Parathyroid adenoma (tissue), 2 donors: ENCODE data around the gene AOX1.
A peak's percentile ranks its signal among the peaks of the same experiment; 100 is the strongest.

Experiments
- H2AFZ ChIP-seq: fragments of 300-600 bp; sonication (generic); one replicate; pipeline ENCODE4 v1.7.0; 2017; ENCODE audit warnings: antibody characterized with exemption, mild to moderate bottlenecking
- H3K27ac ChIP-seq: fragments of 300-600 bp; sonication (generic); one replicate; pipeline ENCODE4 v1.7.0; 2017
- H3K27me3 ChIP-seq: fragments of 300-600 bp; sonication (generic); one replicate; pipeline ENCODE4 v1.7.0; 2017; ENCODE audit warnings: low read length; ENCODE audit not compliant: control insufficient read depth, insufficient read depth
- H3K36me3 ChIP-seq: fragments of 300-600 bp; sonication (generic); one replicate; pipeline ENCODE4 v1.7.0; 2017; ENCODE audit warnings: low read length; ENCODE audit not compliant: control insufficient read depth, insufficient read depth
- H3K4me1 ChIP-seq: fragments of 300-600 bp; sonication (generic); one replicate; pipeline ENCODE4 v1.7.0; 2017; ENCODE audit warnings: control low read depth
- H3K4me2 ChIP-seq: fragments of 300-600 bp; sonication (generic); one replicate; pipeline ENCODE4 v1.7.0; 2017; ENCODE audit warnings: low read length
- H3K4me3 ChIP-seq: fragments of 300-600 bp; sonication (generic); one replicate; pipeline ENCODE4 v1.7.0; 2017; ENCODE audit warnings: low read depth, low read length
- H3K79me2 ChIP-seq: fragments of 300-600 bp; sonication (generic); one replicate; pipeline ENCODE4 v1.7.0; 2017; ENCODE audit warnings: control low read depth
- H3K9ac ChIP-seq: fragments of 300-600 bp; sonication (generic); one replicate; pipeline ENCODE4 v1.7.0; 2017; ENCODE audit warnings: mild to moderate bottlenecking
- H3K9me3 ChIP-seq: fragments of 300-600 bp; sonication (generic); one replicate; pipeline ENCODE4 v1.7.0; 2017; ENCODE audit warnings: low read length; ENCODE audit not compliant: control insufficient read depth
- TF ChIP-seq, protein P1 (sequence below): fragments of 300-600 bp; sonication (generic); IDR thresholded peaks from one replicate; pipeline ENCODE4 v1.7.0; 2017; ENCODE audit warnings: antibody characterized with exemption, mild to moderate bottlenecking
- donor health status: primary hyperparathyroidism.

Gene AOX1

DNA sequence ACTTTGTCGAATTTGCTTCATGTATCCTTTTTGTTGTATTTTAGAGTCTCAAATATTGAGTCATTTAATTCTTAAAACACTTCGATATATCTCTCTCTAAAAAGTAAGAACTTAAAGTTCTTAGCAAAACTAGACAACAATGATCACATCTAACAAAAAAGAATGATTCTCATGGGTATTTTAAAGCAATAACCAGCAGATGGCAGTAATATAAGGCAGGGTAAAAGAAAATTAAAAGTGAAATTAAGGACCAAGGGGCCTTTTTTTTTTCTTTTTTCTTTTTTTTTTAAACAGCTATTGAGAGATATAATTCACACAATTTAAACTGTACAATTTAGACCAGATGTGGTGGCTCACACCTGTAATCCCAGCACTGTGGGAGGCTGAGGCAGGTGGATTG lies 9.9 kb upstream of the AOX1 start:
- no peaks in the 10 kb centered on the region for H3K4me1 ChIP-seq
- H3K27ac ChIP-seq: no peak overlapping the region
- no peaks in the 10 kb centered on the region for H3K79me2 ChIP-seq
- H3K9ac ChIP-seq: no peak overlapping the region
- H3K4me2 ChIP-seq: no peak overlapping the region
- H3K36me3 ChIP-seq: no peaks in the 10 kb centered on the region
- TF ChIP-seq, protein P1, sequence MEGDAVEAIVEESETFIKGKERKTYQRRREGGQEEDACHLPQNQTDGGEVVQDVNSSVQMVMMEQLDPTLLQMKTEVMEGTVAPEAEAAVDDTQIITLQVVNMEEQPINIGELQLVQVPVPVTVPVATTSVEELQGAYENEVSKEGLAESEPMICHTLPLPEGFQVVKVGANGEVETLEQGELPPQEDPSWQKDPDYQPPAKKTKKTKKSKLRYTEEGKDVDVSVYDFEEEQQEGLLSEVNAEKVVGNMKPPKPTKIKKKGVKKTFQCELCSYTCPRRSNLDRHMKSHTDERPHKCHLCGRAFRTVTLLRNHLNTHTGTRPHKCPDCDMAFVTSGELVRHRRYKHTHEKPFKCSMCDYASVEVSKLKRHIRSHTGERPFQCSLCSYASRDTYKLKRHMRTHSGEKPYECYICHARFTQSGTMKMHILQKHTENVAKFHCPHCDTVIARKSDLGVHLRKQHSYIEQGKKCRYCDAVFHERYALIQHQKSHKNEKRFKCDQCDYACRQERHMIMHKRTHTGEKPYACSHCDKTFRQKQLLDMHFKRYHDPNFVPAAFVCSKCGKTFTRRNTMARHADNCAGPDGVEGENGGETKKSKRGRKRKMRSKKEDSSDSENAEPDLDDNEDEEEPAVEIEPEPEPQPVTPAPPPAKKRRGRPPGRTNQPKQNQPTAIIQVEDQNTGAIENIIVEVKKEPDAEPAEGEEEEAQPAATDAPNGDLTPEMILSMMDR: peak; percentile 49
- H3K4me3 ChIP-seq: no peak overlapping the region
- H3K27me3 ChIP-seq: no peaks in the 10 kb centered on the region
- H2AFZ ChIP-seq: no peak overlapping the region
- H3K9me3 ChIP-seq: no peaks in the 10 kb centered on the region

DNA sequence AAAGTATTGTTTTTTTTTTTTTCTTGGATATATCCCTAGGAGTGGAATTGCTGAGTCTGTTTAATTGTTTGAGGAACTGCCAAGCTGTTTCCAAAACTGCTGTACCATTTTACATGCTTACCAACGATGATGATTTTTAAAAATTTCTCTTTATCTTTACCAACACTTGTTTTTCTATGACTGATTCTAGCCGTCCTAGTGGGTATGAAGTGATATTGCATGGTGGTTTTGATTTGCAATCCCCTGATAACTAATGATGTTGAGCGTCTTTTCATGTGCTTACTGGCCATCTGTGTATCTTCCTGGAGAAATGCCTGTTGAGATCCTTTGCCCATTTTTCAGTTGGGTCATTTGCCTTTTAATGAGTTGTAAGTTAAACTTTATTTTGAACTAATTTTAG lies 8.8 kb upstream of the AOX1 start:
- Histone ChIP-seq H3K9ac (no peak overlapping the region), H2AFZ (no peak overlapping the region), H3K79me2 (no peaks in the 10 kb centered on the region), H3K27ac (no peak overlapping the region), H3K36me3 (no peaks in the 10 kb centered on the region), H3K4me2 (no peak overlapping the region), H3K4me3 (no peak overlapping the region), H3K27me3 (no peaks in the 10 kb centered on the region), H3K4me1 (no peaks in the 10 kb centered on the region), H3K9me3 (no peaks in the 10 kb centered on the region)
- TF ChIP-seq, protein P1: no peak

DNA sequence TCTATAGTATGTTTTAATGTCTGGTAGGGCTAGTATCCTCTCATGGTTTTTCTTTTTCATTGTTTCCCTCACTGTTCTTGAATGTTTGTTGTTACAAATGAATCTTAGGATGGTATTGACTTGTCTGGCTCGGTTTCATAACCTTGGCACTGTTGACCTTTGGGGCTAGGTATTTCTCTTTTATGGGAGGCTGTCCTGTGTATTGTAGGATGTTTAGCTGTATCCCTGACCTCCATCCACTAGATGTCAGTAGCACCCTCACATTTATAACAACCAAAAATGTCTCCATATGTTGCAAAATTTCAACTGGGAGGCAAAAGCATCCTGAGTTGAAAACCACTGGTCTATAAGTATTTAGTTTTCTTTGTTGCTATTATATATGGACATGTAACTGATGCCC lies 7.0 kb upstream of the AOX1 start:
- Histone ChIP-seq H3K9ac (no peak overlapping the region), H3K79me2 (no peaks in the 10 kb centered on the region), H3K36me3 (no peaks in the 10 kb centered on the region), H3K9me3 (no peaks in the 10 kb centered on the region), H3K4me2 (no peak overlapping the region), H2AFZ (no peak overlapping the region), H3K27ac (no peak overlapping the region), H3K4me3 (no peak overlapping the region), H3K27me3 (no peaks in the 10 kb centered on the region), H3K4me1 (no peaks in the 10 kb centered on the region)
- TF ChIP-seq, protein P1: peak; percentile 54

DNA sequence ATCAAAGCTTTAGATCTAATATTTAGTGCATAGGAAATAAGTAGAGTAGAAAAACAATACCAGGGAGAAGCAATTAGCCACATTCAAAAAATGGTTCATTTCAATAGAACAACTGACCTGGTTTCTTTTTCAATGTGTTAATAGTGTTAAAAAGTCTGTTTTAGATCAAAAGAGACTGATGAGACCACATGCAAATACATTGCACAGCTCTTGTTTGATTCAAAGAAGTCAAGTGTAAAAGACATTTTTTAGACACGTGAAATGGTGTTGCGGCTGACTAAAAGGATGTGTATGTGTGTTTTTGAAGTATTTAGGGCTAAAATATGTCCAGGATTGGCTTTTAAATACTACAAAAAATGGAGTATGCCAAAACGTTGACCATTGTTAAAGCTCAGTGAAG lies 1.2 kb upstream of the AOX1 start:
- no peaks in the 10 kb centered on the region for H3K79me2 ChIP-seq

DNA sequence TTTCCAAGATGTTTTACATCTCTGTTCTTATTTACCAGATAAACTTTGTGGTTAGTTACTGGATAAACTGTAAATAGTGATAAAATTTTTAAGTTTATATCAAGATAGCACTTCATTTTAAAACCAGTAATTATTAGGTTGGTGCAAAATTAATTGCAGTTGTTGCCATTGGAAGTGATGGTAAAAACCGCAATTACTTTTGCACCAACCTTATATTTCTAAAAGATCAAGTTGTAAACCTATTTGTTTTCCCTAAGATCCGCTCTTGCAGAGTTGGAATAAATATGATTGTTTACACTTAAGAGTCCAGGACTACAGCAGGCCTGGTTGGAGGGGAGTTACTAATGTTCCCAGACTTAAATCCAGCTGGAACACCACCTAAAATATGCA lies 479 bp upstream of the AOX1 start:
- no peaks in the 10 kb centered on the region for H3K4me1 ChIP-seq
- H3K27ac ChIP-seq: peak overlapping the region; percentile 13
- H3K4me2 ChIP-seq: peak overlapping the region; percentile 66
- H3K79me2 ChIP-seq: no peaks in the 10 kb centered on the region
- peak overlapping the region; percentile 91 for H2AFZ ChIP-seq
- no peaks in the 10 kb centered on the region for H3K9me3 ChIP-seq
- no peaks in the 10 kb centered on the region for H3K36me3 ChIP-seq
- peak overlapping the region; percentile 43 for H3K4me3 ChIP-seq
- H3K27me3 ChIP-seq: no peaks in the 10 kb centered on the region
- H3K9ac ChIP-seq: no peak overlapping the region
- TF ChIP-seq, protein P1: no peak

More for the DNA sequence above, 1.2 kb upstream of the AOX1 start:
- no peaks in the 10 kb centered on the region for H3K4me1 ChIP-seq
- TF ChIP-seq, protein P1: no peak
- H3K27ac ChIP-seq: no peak overlapping the region
- no peak overlapping the region for H2AFZ ChIP-seq
- no peaks in the 10 kb centered on the region for H3K9me3 ChIP-seq
- no peak overlapping the region for H3K9ac ChIP-seq
- H3K27me3 ChIP-seq: no peaks in the 10 kb centered on the region
- H3K4me2 ChIP-seq: no peak overlapping the region
- H3K4me3 ChIP-seq: no peak overlapping the region
- H3K36me3 ChIP-seq: no peaks in the 10 kb centered on the region
